GM12874 (cell line): ENCODE results near the gene FGGY.

Source experiments
- CTCF ChIP-seq: IDR thresholded peaks from 2 replicates; pipeline ENCODE4 v1.5.1; 2011; ENCODE audit warnings: low read depth, mild to moderate bottlenecking, control low read depth, low read length, moderate library complexity; ENCODE audit not compliant: insufficient read depth

FGGY gene

GRCh38 chr1:59530119-59530518 lies 233.2 kb downstream of the FGGY start:
- no peak for TF ChIP-seq CTCF

- TF ChIP-seq CTCF: no peak
Observed at GRCh38 chr1:59532102-59532501, 235.2 kb downstream of the FGGY start.

- TF ChIP-seq CTCF: no peak
Observed at GRCh38 chr1:59539961-59540681, 243.2 kb downstream of the FGGY start.

- no peak for TF ChIP-seq CTCF
Observed at GRCh38 chr1:59541161-59541560, 244.3 kb downstream of the FGGY start.

GRCh38 chr1:59541891-59542290 lies 245.0 kb downstream of the FGGY start:
- TF ChIP-seq CTCF: no peak

GRCh38 chr1:59543211-59543668 lies 246.3 kb downstream of the FGGY start:
- TF ChIP-seq CTCF: no peak

- no peak for TF ChIP-seq CTCF
Observed at GRCh38 chr1:59544615-59545293, 247.9 kb downstream of the FGGY start.
